DMS53 treated with DMSO at 0.1 percent for 48 hours (cell line): ENCODE data around the gene CENPP.

Experiments
- DNase-seq: peaks from one replicate; lab custom pipeline; 2025; ENCODE audit not compliant: unreplicated experiment; lab: John Stamatoyannopoulos, UW

The CENPP gene

DNA sequence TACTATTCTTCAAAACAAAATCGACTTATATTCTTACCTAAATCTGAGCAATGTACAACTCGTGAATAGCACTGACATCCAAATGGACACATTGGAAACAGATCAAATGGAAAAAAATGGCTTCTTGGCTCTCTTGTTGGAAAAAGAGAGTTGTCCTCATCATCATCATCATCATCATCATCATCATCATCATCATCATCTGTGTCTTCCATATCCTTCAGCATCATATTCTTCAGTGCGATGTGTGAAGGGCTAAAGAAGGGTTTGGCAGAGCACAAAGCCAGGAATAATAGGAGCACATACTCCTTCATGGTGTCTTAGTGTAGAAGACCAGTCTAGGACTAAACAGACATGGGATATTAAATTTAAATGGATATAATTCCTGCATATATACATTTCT, 148.8 kb downstream of the CENPP start:
- DNase-seq: no peak

DNA sequence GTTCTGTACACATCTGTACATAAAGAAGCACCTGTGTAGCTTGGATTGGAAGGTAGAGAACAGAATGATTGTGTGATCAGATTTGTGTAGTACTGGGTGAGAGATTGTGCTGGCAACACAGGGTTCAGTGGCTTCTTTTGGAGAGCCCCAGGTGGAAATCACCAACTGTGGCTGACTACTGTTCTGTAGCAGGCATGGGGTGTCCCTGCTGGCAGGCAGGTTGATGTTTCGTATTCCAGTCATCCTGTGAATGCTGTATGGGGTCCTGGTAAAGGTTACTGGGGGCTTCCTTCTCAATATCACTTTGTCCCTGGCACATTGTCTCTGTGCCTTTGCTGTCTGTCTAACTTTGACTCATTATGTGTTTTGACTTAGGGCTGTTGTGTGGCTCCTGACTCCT, 151.2 kb downstream of the CENPP start:
- no peak for DNase-seq

DNA sequence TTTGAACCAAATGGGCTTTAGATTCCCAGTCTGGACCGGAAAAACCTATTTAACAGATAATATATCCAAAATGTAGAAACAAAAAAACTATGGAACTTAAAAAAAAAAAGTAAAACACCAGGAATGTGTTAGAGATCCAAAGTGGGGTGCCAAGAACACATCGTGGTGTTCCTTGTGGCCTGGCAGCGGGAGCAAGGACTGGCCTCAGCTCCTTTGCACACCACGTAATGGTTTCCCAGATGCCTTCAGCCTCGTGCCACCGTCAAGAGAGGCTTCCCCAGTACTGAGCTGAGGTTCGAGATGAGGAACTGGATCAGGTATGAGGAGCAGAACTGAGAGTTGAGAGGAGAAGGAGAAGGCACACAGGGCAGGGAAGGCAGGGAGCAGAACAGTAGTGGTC, 153.0 kb downstream of the CENPP start:
- DNase-seq: no peak

DNA sequence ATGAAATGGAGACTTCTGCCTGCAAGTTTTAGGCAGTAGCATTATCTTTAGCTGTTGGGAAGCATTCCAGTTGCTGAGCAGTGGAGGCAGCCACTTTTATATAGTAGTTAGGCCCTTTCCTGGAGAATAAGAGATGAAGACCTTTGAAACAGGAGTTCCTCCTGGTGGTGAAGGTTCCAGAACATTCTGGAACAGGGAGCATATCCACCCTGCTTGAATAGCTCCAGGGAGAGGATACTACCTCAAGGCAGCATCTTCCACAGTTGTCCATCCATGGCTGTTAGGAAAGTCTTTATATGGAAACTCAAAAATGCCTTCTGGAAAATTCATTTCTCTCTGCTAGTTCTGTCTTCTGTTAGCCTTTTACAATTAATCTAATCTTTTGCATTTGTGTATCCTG, 153.6 kb downstream of the CENPP start:
- DNase-seq: no peak

DNA sequence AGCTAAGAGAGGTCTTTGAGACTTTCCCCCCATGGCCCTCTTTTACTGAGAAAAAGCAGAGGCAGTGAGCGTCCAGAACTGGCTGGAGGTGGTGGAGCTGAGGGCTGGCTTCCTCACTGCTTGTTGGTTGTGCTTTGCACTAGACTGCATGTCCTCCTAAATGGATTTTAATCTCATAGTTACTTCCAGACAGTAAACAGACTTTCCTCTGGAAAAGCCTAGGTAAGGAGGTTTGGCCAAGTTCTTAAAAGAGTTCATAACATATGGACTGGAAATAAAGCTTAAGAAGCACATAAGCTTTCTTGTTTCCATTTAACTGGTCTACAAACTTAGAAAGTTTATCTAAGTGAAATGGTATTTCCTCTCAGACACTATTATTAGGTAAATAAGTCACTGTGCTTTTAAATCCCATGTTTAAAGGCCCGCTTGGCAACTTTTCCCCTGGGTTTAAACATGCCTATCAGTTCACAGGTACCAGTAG, 154.6 kb downstream of the CENPP start:
- DNase-seq: no peak

DNA sequence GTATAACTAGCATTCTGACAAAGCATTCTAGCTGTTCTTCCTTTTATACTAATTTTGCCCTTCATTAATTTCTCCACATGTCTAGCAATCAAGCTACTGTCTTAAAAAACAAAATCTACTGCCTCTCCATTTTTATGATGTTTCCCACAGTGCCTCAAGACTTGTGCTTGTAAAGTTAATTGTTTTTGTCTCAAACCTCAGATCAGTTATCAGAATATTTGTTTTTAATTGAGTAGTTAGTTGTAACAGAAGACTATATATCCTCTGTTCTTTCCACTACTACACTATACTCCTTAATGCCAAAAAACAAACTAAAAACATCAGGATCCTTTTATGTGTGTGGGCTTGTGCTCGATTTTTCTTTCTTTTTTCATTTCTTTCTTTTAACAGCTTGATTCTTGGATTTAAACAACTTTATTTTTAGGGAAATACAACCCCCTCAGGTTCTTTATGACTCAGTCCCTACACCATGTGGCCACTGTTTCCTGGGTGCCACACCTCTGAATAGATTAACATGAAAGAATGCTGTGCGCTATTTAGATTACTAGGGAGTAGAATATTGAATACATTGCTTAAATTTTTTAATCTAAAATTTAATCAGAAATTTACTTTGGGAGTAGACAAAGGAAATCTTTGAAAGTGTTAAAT, 155.4 kb downstream of the CENPP start:
- DNase-seq: no peak

DNA sequence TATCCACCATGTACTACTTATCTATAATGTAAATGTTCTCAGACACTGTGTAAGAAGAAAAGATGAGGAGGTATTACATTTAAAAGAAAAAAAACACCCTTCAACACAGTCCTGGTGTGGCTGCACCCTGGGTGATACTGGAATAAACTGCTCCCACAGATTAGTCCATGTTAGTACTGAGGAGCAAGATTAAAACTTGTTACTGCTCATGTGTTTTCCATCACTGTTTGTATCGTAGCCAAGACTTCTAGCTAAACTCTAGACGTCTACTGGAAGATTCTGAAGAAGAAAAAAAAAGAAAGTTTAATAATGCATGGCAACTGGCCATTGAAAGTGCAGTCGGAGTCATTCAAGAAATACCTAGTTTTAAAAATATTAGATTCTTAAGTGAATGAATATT, 156.6 kb downstream of the CENPP start, which contains the start of gene ASPN:
TSS of gene ASPN (minus strand) at position 178 of the 400 bp plus-strand sequence.
- no peak for DNase-seq

DNA sequence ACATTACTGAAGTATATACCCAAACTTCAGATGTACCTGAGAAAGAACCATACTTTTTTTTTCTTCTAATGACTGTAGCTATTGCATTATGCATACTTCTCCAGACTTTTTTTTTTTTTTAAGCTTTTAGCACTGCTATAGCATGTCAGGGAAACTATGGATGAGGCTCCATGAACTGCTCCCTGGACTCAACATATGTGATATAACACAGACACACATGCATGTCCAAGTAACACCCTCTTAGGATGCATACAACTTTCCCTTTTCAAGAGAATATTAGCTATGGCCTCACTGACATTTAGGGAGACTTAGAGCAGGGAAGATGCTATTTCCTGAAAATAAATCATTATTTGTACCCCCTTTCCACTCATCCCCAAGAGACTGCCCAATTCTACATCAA, 157.1 kb downstream of the CENPP start:
- DNase-seq: no peak

DNA sequence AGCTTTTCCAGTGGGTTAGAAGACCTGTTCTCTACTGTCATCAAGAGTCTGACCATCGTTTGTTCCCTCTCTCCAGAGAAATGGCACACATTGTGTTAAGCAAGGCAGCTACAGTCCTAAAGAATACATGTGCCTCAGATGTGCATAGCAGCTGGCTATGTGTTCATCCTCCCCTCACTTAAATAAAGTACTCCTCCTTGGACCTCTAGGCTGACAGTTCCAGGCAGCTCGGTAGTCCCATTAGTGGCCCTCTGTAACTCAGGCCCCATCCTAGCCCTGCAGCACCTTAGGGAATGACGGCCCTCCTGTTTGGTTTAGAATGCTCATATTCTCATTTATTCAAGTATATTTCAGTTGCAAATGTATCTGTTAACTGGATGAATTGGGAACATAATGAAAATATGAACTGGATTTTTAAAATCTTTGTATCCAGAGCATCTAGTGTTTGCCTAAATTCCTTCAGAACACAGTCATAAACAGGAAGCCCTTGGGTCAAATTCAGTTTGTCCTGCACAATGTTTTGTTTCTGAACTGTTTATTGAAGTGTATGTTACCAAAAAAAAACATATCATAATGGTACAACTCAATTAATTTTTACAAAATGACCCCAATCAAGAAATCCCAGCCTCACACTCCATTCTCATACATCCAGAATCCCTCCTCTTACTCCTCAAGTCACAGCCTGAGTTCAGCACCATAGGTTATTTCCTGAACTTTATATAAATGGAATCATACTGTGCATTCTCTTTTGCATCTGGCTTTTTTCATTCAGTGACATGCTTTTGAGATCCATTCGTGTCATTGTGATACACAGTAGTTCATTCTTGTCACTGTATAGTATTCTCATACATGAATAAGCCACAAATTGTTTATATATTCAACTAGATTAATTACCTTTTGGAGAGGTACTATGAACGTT, 158.1 kb downstream of the CENPP start:
- no peak for DNase-seq

DNA sequence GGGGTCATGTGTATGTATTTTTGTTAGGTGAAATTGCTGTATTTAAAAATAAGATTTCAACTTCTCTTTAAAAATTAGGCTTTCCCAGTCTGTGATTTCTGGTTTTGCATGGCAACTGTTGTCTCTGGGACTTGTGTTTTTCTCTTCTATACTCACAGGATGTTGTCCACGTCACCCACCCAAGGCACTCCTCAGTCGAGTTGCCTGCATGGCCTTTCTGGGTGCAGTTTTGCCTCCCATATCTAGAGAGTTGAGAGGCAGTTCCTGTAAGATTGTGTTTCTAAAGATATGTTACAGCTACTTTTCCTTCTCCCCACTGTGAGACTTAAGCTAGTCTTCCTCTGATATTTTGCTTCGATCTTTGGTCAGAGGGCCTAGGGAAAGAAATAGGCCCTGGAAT, 158.8 kb downstream of the CENPP start:
- no peak for DNase-seq

DNA sequence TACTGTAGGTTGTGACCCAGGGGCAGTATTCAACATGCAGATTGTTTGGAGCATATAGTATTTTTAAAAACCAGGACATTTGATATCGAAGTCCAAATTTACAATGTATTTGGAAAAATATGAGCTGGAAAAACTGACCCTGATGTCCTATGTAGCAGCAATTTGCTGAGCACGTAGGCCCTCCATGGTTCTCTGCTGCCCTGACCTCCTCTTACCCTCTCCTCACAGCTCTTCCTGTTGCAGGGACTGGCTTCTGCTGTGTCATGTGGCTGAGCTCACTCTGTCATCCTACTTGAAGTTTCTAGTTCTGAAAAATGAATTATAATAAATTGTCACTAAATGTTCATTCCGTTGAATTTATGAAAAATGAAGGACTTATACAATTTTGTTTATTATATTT, 160.6 kb downstream of the CENPP start:
- DNase-seq: no peak

DNA sequence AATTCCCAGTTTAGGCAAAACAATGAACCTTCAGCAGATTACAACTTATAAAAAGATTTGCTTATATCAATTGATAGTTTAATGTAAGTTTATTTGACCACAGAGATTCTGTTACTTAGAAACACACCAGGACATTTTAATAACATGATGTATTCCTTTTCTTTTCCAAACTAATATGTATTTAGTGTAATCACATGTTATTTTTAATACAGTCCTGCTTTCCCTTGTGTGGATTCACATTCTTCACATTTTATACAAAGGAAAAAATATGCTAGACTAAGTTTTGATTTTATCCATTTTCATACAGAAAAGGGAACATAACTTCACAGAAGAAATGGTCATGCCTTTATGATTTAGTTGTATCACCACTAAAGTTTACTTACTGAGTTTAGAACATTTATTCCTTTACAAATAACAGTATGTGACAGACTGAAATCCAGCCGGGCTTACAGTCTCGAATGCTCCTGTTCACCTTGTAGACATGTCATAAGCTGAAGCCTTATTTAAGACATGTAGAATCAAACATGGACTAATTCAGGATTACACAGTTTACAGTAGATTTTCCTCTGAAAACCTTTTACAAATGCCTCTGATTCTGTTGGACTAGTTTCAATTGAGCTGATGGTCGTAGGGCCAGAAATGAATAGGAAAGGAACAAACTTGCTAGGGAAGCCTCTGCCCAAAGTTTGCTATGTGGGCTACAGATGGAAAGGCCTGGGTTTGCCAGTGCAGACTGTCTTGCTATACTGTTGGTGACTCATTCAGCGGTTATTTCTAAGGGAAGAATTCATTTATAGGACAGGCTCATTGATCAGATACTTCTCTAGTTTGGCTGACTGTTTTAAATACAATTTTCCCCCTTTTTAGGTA, 163.2 kb downstream of the CENPP start:
- no peak for DNase-seq

DNA sequence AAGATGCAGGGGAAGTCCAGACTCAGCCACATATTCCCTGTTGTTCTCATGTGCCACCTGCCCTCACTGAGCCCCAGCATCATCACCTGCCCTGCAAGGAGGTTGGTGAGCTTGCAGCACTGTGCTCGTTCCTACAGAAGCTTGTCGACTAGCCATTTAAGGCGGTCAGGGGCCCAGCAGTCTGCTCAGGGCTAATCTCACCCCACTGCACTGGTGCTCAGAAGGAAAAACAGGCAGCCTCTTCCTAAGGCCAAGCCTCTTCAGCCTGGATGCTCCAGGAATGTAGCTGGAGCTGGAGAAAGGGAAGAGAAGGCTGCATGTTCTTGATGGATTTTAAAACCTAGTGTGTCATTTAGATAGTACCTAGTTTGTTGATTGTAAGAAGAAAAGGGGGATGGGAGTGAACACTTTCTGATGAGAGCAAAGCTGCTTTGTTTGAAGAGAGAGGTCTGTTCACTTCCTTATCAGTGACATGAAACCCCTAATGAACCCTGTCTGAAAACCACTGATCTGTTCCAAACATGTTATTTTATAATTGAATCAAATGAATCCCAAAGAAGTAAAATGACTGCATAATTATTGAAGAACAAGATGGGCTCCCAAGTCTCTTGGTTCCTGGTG, 167.1 kb downstream of the CENPP start:
- no peak for DNase-seq

DNA sequence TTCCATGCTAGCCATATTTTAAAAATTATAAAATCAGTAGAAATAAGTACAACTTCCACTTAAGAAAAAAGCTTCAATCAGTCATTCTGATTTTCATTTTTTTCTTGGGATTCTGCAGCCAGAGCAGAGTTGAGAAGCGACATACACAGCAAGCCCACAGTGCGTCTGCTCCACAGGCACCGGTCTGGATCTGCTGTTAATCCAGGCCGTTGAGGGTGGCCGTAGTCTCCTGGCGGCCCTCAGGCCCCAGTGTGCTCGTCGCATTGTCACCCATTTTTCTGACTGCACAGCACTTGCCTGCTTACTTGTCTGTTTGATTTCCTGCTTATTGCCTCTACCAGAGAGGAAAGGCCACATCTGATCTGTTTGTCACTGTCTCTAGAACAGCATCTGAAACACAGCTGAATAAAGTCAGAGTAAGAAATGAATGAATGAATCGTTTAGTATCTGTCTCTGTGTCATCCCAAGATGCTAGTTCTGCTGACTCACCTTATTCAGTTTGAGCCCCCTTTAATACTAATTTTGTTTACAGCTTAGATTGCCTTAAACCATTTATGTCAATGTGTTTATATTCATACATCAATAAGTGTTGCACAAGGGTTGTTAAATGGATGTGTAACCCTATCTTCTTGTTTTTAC, 168.1 kb downstream of the CENPP start:
- no peak for DNase-seq

DNA sequence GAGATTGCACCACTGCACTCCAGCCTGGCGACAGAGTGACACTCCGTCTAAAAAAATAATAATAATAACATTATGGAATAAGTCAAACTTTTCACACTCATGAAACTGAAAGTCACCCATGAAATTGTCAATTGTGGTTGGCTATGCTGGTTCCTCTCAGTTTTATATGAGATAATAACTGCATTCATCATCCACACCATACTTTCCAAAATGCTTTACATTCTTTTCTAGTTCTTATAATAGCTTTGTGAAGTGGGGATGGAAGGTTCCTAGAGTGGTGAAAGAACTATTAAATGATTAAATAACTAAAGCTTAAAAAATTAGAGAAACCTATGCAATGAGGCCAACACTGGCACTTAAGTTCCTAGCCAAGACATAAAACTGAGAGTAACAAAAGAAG, 169.1 kb downstream of the CENPP start:
- no peak for DNase-seq

DNA sequence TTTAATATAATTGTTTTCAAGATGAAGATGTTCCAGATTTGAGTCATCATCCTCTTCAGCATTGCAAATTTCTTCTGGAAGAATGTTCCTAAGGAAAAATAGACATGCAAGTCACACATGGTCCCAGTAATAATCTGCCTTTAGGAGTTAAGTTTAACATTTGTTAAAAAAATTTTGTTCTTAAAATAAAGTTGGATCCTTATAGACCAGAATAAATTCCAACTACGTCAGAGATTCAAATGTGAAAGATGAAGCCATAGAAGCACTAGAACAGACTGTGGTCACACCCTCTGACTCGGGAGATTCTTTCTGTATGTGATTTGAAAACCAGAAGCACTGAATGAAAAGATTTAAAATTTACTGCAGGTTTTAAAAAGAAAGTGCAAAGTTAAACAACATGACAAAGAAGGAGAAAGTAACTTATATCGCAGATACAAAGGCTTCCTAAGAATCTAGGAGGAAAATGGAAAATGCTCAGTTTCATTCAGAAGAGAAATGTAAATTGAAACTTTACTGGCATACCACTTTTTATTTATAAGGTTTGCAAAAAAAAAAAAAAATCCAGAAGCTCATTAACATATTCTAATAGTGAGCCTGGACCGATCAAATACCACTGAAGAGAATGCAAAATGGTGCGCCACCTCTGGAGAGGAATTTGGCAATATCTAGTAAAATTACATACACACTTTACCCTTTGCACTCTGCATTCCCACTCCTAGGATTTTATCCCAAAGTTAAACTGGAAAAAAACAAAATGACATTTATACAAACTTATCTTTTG, 170.8 kb downstream of the CENPP start:
- no peak for DNase-seq

DNA sequence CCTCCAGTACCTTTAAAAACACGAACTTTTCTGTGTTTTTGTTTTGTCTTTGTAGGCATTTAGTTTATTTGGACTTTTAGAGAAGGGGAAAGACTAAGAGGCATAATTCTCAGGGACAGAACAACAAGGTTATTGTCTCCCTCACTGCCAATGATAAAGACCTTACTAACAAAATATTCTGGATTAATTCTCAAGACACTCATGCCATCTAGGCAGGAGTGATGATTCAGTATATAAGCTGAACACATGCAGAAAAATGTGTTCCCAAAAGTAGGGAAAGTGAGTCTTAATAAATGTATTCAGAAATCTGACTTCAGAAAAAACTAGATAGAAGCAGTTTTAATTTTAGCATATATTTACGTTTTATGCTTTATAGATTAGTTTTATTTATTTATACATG, 173.9 kb downstream of the CENPP start:
- no peak for DNase-seq

DNA sequence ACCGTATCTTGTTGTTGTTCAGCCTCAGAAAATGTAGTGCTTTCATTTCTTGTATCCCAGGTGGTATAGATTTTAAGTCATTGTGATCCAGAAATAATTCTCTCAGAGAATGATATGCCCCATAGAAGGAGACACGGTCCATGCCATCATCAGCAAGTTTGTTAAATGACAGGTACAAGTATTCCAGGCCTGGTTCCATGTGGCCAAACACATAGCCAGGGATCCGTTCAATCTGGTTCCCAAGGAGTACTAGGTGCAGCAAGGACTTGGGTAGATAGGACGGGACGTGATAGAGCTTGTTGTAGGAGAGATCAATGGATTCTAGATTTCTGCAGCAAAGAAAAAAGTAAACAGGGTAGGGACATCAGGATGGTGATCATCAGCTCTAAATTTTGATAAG, 175.0 kb downstream of the CENPP start:
- no peak for DNase-seq

DNA sequence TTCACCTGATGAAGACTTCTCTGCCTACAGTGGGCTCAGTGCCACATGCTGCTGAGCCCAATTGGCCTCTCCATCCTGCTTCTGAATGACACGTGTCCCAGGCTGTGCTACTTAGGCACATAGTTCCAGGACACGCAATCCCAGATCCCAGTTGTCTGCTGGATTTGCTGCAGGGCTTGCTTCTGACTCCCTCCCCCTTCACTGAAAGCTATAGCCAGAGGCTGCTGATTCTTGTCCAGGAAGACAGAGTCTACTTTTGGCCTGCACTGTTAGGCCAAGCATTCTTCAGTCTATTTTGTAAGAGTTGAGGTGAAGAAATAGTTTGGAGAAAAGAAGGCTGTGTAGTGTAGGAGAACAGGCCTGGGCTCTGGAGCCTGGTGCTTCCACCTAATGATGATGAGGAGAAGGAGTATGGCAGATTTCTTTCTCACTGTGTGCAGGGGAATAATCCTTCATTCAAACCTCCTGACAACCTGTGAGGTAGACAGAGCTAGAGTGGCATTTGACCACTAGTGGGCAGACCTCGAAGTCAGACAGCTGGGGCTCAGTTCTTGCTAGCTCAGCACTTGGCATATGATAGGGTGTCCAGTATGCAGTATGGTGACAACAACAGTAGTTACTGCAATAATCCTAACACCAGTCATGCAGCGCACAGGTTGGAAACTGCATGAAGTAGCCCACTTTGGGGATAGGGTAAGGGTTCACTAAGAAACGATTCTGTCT, 176.1 kb downstream of the CENPP start:
- no peak for DNase-seq
